Measurements from ENCODE around the gene PDE6C. TPM values are rescaled to one million over a fixed set of nuclear protein-coding genes. Genes with fewer than 3 reads are reported as not detected.

Gene PDE6C
- total and polyA plus RNA-seq, 5 donors, result not detected

- DNase-seq (no peak), ATAC-seq (no peak)
- intact Hi-C loops (cut with DNase I), result loop anchor here in 3 of 4 donors (5.0 to 10.0 kb wide), 2 partner anchors 108 to 111 kb away; no protein-coding TSS in a partner anchor
- H3K27me3 ChIP-seq (ENCODE audit: control insufficient read depth, insufficient read depth), result no peaks in the 10 kb centered on the region
- no peaks in the 10 kb centered on the region for H3K9me3 ChIP-seq (ENCODE audit: control insufficient read depth, low read length)
- no peak overlapping the region for H3K27ac ChIP-seq (ENCODE audit: low read length)
- 77% methylated on average over 1 of the region's 1 CpG for WGBS
- H3K4me1 ChIP-seq (ENCODE audit: control insufficient read depth, insufficient read depth, low read length), result no peaks in the 10 kb centered on the region
- no peak overlapping the region for H3K4me3 ChIP-seq (ENCODE audit: low read length)
Measured at GRCh38 chr10:93703841-93704240, 91.5 kb downstream of the PDE6C start.

- intact Hi-C loops (cut with DNase I), result loop anchor here in 3 of 4 donors (5.0 to 10.0 kb wide), 2 partner anchors 108 to 110 kb away; no protein-coding TSS in a partner anchor
- no peak for DNase-seq
- no peak overlapping the region for H3K4me3 ChIP-seq (ENCODE audit: low read length)
- H3K27me3 ChIP-seq (ENCODE audit: control insufficient read depth, insufficient read depth), result no peaks in the 10 kb centered on the region
- no peak for ATAC-seq
- 94% methylated on average over 5 of the region's 5 CpGs for WGBS
- no peaks in the 10 kb centered on the region for H3K9me3 ChIP-seq (ENCODE audit: control insufficient read depth, low read length)
- H3K4me1 ChIP-seq (ENCODE audit: control insufficient read depth, insufficient read depth, low read length), result no peaks in the 10 kb centered on the region
- no peak overlapping the region for H3K27ac ChIP-seq (ENCODE audit: low read length)
Measured at GRCh38 chr10:93704451-93704850, 92.1 kb downstream of the PDE6C start.

GRCh38 chr10:93707623-93708022, 95.3 kb downstream of the PDE6C start:
- no peak overlapping the region for H3K27ac ChIP-seq (ENCODE audit: low read length)
- ATAC-seq (no peak), DNase-seq (no peak)
- H3K27me3 ChIP-seq (ENCODE audit: control insufficient read depth, insufficient read depth), result no peaks in the 10 kb centered on the region
- intact Hi-C loops (cut with DNase I), result loop anchor here in 1 of 4 donors (10.0 kb wide), 1 partner anchor 107 kb away; no protein-coding TSS in a partner anchor
- H3K4me1 ChIP-seq (ENCODE audit: control insufficient read depth, insufficient read depth, low read length), result no peaks in the 10 kb centered on the region
- no peak overlapping the region for H3K4me3 ChIP-seq (ENCODE audit: low read length)
- H3K9me3 ChIP-seq (ENCODE audit: control insufficient read depth, low read length), result no peaks in the 10 kb centered on the region

GRCh38 chr10:93710333-93710909, 98.1 kb downstream of the PDE6C start:
- Histone ChIP-seq H3K27ac (ENCODE audit: low read length) (no peak overlapping the region), H3K4me3 (ENCODE audit: low read length) (no peak overlapping the region), H3K4me1 (ENCODE audit: control insufficient read depth, insufficient read depth, low read length) (no peaks in the 10 kb centered on the region), H3K9me3 (ENCODE audit: control insufficient read depth, low read length) (no peaks in the 10 kb centered on the region), H3K27me3 (ENCODE audit: control insufficient read depth, insufficient read depth) (no peaks in the 10 kb centered on the region)
- intact Hi-C loops (cut with DNase I), result no loop called here
- ATAC-seq, result no peak
- WGBS, result 53% methylated on average over 5 of the region's 5 CpGs
- DNase-seq, result no peak

GRCh38 chr10:93711891-93712290, 99.6 kb downstream of the PDE6C start:
- Histone ChIP-seq H3K4me3 (ENCODE audit: low read length) (no peak overlapping the region), H3K4me1 (ENCODE audit: control insufficient read depth, insufficient read depth, low read length) (no peaks in the 10 kb centered on the region), H3K27me3 (ENCODE audit: control insufficient read depth, insufficient read depth) (no peaks in the 10 kb centered on the region), H3K9me3 (ENCODE audit: control insufficient read depth, low read length) (no peaks in the 10 kb centered on the region), H3K27ac (ENCODE audit: low read length) (no peak overlapping the region)
- DNase-seq, result no peak
- intact Hi-C loops (cut with DNase I), result no loop called here
- WGBS, result 65% methylated on average over 3 of the region's 3 CpGs
- ATAC-seq, result no peak

GRCh38 chr10:93712593-93712992, 100.3 kb downstream of the PDE6C start:
- H3K9me3 ChIP-seq (ENCODE audit: control insufficient read depth, low read length), result no peaks in the 10 kb centered on the region
- DNase-seq (peak in 1 of 3 donors; percentile 31), ATAC-seq (no peak)
- no peaks in the 10 kb centered on the region for H3K27me3 ChIP-seq (ENCODE audit: control insufficient read depth, insufficient read depth)
- H3K4me1 ChIP-seq (ENCODE audit: control insufficient read depth, insufficient read depth, low read length), result no peaks in the 10 kb centered on the region
- no peak overlapping the region for H3K27ac ChIP-seq (ENCODE audit: low read length)
- 47% methylated on average over 2 of the region's 2 CpGs for WGBS
- intact Hi-C loops (cut with DNase I), result no loop called here
- H3K4me3 ChIP-seq (ENCODE audit: low read length), result no peak overlapping the region

GRCh38 chr10:93715345-93715744, 103.0 kb downstream of the PDE6C start:
- ATAC-seq, result no peak
- intact Hi-C loops (cut with DNase I), result no loop called here
- no peak for DNase-seq
- 78% methylated on average over 5 of the region's 5 CpGs for WGBS
- Histone ChIP-seq H3K27ac (ENCODE audit: low read length) (no peak overlapping the region), H3K4me1 (ENCODE audit: control insufficient read depth, insufficient read depth, low read length) (no peaks in the 10 kb centered on the region), H3K9me3 (ENCODE audit: control insufficient read depth, low read length) (no peaks in the 10 kb centered on the region), H3K4me3 (ENCODE audit: low read length) (no peak overlapping the region), H3K27me3 (ENCODE audit: control insufficient read depth, insufficient read depth) (no peaks in the 10 kb centered on the region)

Other genes starting within 250 kb of the PDE6C start
- gene MYOF, start 130.2 kb upstream of the PDE6C start, total RNA-seq, result 10 to 100 TPM; 13.6 to 25.0 (median 16.2) TPM
- gene MYOF, start 130.2 kb upstream of the PDE6C start, polyA plus RNA-seq, result 5.5 TPM
- 1 to 10 TPM in 2 of 4 donors, under 1 TPM in 2; 0.19 to 1.6 (median 0.76) TPM for gene CEP55, start 115.9 kb upstream of the PDE6C start, total RNA-seq
- gene CEP55, start 115.9 kb upstream of the PDE6C start, polyA plus RNA-seq, result 0.11 TPM
- under 1 TPM; 0.11 to 0.49 (median 0.19) TPM for gene FFAR4, start 45.9 kb upstream of the PDE6C start, total RNA-seq
- gene FFAR4, start 45.9 kb upstream of the PDE6C start, polyA plus RNA-seq, result 0.14 TPM
- gene RBP4, start 11.3 kb upstream of the PDE6C start, total RNA-seq, result 10 to 100 TPM in 1 of 4 donors, 1 to 10 TPM in 2, not detected in 1; 2.1 to 18.7 (median 2.6) TPM
- gene RBP4, start 11.3 kb upstream of the PDE6C start, polyA plus RNA-seq, result 43.4 TPM
- gene FRA10AC1, start 90.1 kb downstream of the PDE6C start, total RNA-seq, result 10 to 100 TPM; 16.1 to 28.0 (median 21.2) TPM
- gene FRA10AC1, start 90.1 kb downstream of the PDE6C start, polyA plus RNA-seq, result 17.6 TPM
- gene LGI1, start 145.4 kb downstream of the PDE6C start, total RNA-seq, result under 1 TPM in 3 of 4 donors, not detected in 1; 0.21 to 0.57 (median 0.45) TPM
- gene LGI1, start 145.4 kb downstream of the PDE6C start, polyA plus RNA-seq, result 0.68 TPM